Stimulated activated CD4-positive, alpha-beta T cell treated with anti-CD3 and anti-CD28 coated beads, Interleukin-15, amount 100 ng/mL, for 48 hours (primary cell): ENCODE data around the gene CWC27.
"Not testable (repeated sequence)": the region's sequence is repeated elsewhere in the genome, so short reads cannot be mapped to it uniquely, and the experiment has no call there.

Experiments
- DNase-seq, 2 donors: peaks; one replicate each; pipeline ENCODE4 v3.0.0-alpha.2; 2020; ENCODE audit warnings: low read depth in 2 of 2

The CWC27 gene

GRCh38 chr5:64923151-64923685 lies 154.5 kb downstream of the CWC27 start:
- no peak for DNase-seq

GRCh38 chr5:64925123-64925522 lies 156.4 kb downstream of the CWC27 start:
- no peak for DNase-seq

DNA sequence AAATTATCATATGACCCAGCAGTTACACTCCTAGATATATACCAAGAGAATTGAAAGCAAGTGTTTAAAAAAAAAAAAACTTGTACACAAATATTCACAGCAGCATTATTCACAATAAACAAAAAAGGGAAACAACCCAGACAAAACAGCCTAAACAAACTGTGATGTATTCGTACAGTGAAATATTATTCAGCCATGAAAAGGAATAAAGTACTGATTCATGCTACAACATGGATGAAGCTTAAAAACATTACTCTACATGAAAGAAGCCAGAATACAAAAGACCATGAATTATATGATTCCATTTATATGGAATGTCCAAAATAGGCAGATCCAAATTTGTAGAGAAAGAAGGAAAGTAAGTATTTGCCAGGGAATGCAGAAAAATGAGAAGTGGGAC lies 161.1 kb downstream of the CWC27 start:
- no peak for DNase-seq

DNA sequence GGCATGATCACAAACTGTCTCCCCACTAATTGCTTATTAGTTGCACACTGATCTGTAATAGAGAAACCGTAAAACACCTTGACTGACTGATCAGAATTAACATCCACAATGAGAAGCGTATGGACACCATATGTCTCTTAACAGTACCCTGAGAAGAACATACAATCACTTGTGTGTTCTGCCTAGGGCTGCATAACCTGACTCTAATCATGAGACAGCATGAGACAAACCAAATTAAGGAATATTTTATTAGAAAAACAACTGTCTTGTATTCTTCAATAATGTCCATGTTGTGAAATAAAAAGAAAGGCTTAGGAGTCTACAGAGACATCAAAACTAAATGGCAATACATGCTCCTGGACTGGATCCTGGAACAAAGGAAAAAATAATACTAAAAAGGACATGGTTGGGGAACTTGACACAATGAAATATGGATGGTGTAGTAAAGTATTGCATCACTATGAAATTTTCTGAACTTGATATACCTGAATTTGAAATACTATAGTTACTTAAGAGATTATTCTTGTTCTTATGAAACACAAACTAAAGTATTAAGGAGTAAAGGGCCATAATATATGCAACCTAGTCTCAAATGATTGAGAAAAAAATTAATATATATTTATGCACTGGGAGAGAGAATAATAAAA lies 162.1 kb downstream of the CWC27 start:
- no peak for DNase-seq

- DNase-seq, result not testable (repeated sequence)
Observed at GRCh38 chr5:64939422-64939771, 170.7 kb downstream of the CWC27 start.

GRCh38 chr5:64939772-64940510 lies 171.2 kb downstream of the CWC27 start:
- no peak for DNase-seq

GRCh38 chr5:64942460-64942859 lies 173.7 kb downstream of the CWC27 start:
- no peak for DNase-seq

DNA sequence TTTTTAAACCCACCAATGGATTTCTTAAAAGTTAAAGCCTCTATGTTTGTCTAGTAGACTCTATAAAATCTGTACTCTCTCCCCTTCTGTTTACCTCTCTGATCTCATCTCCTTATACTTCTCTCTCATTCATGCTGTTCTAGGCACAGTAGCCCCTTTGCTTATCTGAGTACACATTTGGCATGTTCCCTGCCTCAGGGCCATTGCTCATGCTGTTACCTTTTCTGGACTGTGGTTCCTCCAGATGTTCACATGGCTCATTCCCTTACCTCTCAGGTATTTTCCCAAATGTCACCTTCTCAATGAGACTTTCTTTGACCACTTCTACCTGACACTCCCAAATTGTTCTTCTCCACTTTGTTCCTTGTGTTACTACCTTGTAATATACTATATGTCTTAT lies 176.1 kb downstream of the CWC27 start:
- no peak for DNase-seq

GRCh38 chr5:64947031-64947430 lies 178.3 kb downstream of the CWC27 start:
- DNase-seq, result no peak

GRCh38 chr5:64947801-64948200 lies 179.1 kb downstream of the CWC27 start:
- no peak for DNase-seq

DNA sequence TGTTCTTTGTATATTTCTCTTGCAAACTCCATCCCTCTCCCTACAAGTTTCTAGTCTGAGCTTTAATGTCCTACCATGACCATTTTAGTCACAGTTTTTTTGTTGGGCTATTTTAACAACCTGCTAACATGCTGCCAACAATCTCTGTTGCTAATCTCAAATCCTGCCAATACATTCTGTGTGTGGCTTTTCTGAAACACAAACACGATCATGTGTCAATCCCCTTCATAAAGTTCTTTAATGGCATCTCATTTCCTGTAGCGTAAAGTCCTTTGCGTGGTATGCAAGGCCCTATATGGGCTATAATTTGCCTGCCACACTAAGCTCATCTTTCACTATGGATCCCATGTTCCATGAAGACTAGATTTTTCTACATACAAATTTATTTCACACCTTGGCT lies 180.6 kb downstream of the CWC27 start:
- DNase-seq, result no peak

GRCh38 chr5:64952951-64953673 lies 184.4 kb downstream of the CWC27 start:
- no peak for DNase-seq

DNA sequence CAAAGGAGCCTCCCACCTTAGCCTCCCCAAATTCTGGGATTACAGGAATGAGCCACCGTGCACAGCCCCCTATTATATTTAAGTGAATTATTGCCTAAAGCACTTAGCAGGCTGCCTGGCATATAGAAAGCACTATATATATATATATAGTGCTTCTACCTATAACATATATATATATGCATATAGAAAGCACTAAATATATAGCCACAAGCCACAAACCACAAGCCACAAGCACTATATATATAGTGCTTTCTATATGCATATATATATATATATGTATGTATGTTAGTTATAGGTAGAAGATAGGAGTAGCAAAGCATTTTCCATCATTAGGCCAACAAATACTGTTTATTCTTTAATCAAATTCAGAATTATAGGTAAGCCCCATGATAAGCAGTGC lies 185.8 kb downstream of the CWC27 start:
- DNase-seq, result no peak

DNA sequence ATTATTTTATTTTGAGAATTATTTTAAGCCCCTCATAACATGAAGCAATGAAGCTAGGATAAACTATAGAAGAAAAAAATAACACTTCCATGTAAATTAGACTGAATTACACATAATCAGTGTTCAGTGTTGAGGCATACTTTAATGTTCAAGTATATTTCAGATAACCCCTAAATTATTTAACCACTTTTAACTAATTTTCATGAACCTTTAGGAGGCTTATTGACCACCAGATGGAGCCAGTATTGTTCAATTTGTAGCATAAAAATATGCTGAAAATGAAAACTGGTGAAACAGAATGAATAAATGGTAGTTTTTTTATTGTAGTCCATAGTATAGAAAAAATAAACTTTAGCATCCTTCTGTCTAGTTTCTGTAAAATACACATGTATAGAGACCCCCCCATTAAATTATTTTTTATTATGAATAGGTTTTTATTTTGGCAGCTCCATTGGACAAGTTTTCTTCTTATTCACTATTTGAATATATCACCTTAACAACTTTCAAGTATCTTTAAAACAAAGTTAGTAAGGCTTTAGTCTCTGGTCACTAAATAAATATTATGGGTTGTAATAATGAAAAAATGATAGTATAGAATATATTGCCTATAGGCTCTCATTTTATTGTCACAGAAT lies 190.1 kb downstream of the CWC27 start:
- no peak for DNase-seq

GRCh38 chr5:64963278-64963677 lies 194.5 kb downstream of the CWC27 start:
- no peak for DNase-seq

DNA sequence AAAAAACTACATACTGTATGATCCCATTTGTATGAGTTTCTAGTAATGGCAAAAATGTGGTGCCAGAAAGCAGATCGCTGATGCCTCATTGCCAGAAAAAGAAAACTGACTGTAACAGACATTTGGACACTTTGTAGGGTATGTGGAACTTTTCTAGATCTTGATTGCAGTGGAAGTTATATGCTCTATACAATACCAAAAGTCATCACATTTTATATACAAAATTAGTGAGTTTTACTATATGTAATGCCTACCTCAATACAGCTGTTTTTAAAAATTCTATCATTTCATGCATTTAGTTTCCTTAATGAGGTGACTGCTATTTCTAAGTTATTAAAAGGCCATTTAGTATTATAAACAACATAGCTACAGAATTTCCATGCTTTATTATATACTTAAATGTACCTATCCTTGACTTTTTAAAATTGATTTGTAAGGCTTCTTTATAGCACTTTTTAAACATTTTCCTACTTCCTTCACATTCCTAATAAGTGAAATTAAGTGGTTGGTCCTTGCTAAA lies 199.9 kb downstream of the CWC27 start:
- no peak for DNase-seq

GRCh38 chr5:64969578-64969977 lies 200.8 kb downstream of the CWC27 start:
- no peak for DNase-seq

DNA sequence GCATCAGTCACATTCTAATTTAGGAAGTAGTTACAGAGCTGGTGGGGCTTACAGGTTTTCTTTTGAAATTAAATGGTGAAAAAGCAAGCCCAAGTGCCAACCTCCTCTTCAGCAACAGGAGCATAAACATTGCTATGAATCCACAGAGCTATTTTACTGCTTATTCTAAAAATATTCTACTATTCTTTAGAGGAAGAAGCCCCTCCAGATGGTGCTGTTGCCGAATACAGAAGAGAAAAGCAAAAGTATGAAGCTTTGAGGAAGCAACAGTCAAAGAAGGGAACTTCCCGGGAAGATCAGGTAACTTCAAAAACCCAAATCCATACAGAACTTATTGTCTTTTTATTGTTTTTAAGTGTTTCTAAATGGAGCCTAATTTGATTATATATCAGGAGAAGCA lies 202.8 kb downstream of the CWC27 start:
- DNase-seq, result no peak

- DNase-seq, result no peak
Observed at GRCh38 chr5:64971990-64972389, 203.3 kb downstream of the CWC27 start.

GRCh38 chr5:64972591-64972990 lies 203.9 kb downstream of the CWC27 start:
- no peak for DNase-seq

DNA sequence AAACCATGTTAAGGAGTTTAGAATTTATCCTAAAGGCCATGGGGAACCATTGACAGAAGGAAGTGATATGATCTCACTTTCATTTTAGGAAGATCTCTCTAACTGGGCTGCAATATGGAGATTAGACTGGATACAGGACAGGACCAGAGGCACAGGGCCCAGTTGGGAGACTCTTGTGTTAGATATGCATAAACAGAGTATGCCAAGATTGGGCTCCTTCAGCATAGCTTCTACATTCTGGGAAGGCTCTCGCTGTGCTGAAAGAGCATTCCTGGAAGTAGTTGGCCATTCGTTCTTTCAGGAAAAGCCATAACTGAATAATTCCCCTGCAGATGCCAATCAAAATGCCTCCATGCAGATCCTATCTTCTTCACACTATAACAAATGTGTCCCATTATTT lies 204.5 kb downstream of the CWC27 start:
- DNase-seq, result no peak

DNA sequence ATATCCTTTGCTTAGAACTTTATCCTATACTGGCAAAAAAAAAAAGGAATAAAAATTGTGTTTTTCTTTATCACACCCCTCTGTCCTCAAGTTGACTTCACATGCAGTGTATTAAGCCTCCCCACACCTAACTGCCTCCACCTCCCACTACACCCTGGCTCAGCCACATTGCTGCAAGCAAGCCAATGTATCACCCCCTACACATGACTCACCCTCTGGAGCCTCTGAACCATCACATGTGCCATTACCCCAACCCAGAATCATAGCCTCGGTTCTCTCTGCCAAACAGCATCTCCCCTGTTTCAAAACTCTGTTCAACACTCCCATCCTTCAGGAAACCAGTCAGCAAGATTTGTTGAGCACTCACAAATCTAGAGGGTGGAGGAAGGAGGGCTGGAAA lies 209.0 kb downstream of the CWC27 start:
- no peak for DNase-seq
